Measurements from ENCODE around the gene RBMS3. TPM values are rescaled to one million over a fixed set of nuclear protein-coding genes. Genes with fewer than 3 reads are reported as not detected.

RBMS3 gene
- total RNA-seq, 2 experiments from 2014 or later: 1.0 TPM; not detected in 1

DNA sequence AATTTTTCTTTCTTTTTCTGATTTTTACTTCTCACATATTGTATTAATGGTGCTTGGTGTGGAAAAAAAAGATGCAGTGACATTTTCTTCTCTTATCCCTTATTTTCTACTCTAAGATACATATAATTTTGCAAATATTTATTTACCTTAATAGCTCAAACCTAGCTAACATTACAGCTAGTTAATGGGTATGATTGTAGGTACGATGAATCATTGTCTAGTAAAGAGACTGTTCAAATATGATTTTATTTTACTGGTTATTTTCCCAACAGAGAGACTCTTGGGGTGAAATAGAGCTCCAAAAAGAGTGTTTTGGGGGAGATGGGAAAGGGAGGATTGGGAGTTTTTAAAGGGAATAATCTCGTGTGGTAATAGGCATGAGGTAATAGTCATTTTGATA lies 206.0 kb downstream of the RBMS3 start:
- CTCF ChIA-PET (ENCODE audit: unreplicated experiment): interaction anchor here (0.6 kb wide), 1 partner anchor 414 kb away, joined by 3 read pairs; no protein-coding TSS in a partner anchor
- Histone ChIP-seq H3K4me3 (ENCODE audit: low read depth, low read length, poor library complexity, severe bottlenecking) (no peak overlapping the region), H4K20me1 (ENCODE audit: insufficient read depth, low read length) (no peaks in the 10 kb centered on the region), H3K36me3 (ENCODE audit: insufficient read depth, low read length) (no peaks in the 10 kb centered on the region), H3K4me1 (ENCODE audit: insufficient read depth, low read length, poor library complexity, severe bottlenecking) (no peaks in the 10 kb centered on the region), H3K79me2 (ENCODE audit: insufficient read depth, low read depth, low read length) (no peaks in the 10 kb centered on the region), H3K9me2 (ENCODE audit: insufficient read depth, low read length) (no peaks in the 10 kb centered on the region), H3K27ac (ENCODE audit: low read depth, low read length, poor library complexity, severe bottlenecking) (no peak overlapping the region), H3K9me3 (ENCODE audit: low read length) (no peaks in the 10 kb centered on the region), H3K4me2 (ENCODE audit: low read length) (no peak overlapping the region), H2AFZ (ENCODE audit: low read length) (0 out of 2 replicates have a peak overlapping the region, but pooled peaks have one; percentile 46)
- POLR2A ChIA-PET: interaction anchor here (0.6 to 1.3 kb wide), 3 partner anchors 13 to 1892 kb away, joined by 3 to 4 read pairs (median 4); no protein-coding TSS in a partner anchor
- intact Hi-C loops (cut with micrococcal nuclease; ENCODE audit: unreplicated experiment): no loop called here
- BruUV-seq (replicated peaks): no TSS peak
- TF ChIP-seq CTCF (conservative IDR thresholded peaks at IDR 0.05; ENCODE audit: low read length) (no peak), EZH2phosphoT487 (IDR thresholded peaks at IDR 0.05; ENCODE audit: borderline replicate concordance, low read depth, low read length) (no peak)
- no peak for DNase-seq (ENCODE audit: low spot score)

DNA sequence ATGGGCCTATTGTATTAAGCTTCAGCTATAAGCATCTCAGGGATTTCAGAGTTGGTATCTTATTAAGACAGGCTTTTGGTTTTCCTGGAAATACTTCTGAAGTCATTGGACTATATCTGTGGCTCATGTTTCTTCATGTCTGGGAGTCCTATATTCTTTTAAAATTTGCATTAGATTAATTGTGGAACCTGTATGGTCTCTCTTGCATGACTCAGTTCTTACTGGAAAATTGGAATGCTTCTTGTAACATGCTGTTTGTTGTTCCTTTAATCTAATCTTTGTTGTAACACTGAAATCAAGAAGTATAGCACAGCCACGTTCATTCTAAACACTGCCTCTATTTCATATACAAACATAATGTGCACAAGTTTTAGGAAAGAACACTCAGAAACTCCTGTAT lies 208.1 kb downstream of the RBMS3 start:
- Histone ChIP-seq H3K4me2 (ENCODE audit: low read length) (no peak overlapping the region), H3K4me1 (ENCODE audit: insufficient read depth, low read length, poor library complexity, severe bottlenecking) (no peaks in the 10 kb centered on the region), H3K36me3 (ENCODE audit: insufficient read depth, low read length) (no peaks in the 10 kb centered on the region), H4K20me1 (ENCODE audit: insufficient read depth, low read length) (no peaks in the 10 kb centered on the region), H3K4me3 (ENCODE audit: low read depth, low read length, poor library complexity, severe bottlenecking) (no peak overlapping the region), H3K79me2 (ENCODE audit: insufficient read depth, low read depth, low read length) (no peaks in the 10 kb centered on the region), H3K9me3 (ENCODE audit: low read length) (no peaks in the 10 kb centered on the region), H3K9me2 (ENCODE audit: insufficient read depth, low read length) (no peaks in the 10 kb centered on the region), H3K27ac (ENCODE audit: low read depth, low read length, poor library complexity, severe bottlenecking) (no peak overlapping the region), H2AFZ (ENCODE audit: low read length) (no peak overlapping the region)
- intact Hi-C loops (cut with micrococcal nuclease; ENCODE audit: unreplicated experiment): no loop called here
- DNase-seq (ENCODE audit: low spot score): no peak
- TF ChIP-seq EZH2phosphoT487 (IDR thresholded peaks at IDR 0.05; ENCODE audit: borderline replicate concordance, low read depth, low read length): no peak
- TF ChIP-seq CTCF (conservative IDR thresholded peaks at IDR 0.05; ENCODE audit: low read length): no peak
- ChIA-PET POLR2A (interaction anchor here (0.6 kb wide), 2 partner anchors 176 to 1257 kb away, joined by 3 to 5 read pairs; no protein-coding TSS in a partner anchor), CTCF (ENCODE audit: unreplicated experiment) (interaction anchor here (0.6 kb wide), 1 partner anchor 222 kb away, joined by 3 read pairs; no protein-coding TSS in a partner anchor)
- BruUV-seq (replicated peaks): no TSS peak

DNA sequence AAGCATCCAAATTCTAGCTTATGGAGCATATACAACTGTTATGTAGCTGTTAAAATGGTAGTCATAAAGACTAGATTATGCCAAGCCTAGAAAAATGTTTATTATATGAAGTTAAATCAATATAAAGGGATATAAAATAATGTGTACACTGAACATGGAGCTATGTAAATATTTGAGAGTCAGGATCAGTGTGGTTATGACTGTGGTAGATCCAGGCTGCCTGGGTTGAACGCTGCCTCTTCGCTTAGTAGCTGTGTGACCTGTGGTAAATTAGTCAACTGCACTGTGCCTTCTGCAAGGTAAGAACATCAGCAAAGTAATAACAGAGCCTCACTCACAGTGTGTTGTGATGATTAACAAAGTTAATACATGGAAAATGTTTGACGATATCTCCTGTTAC lies 212.2 kb downstream of the RBMS3 start:
- no peaks in the 10 kb centered on the region for H3K9me2 ChIP-seq (ENCODE audit: insufficient read depth, low read length)
- DNase-seq (ENCODE audit: low spot score): no peak
- intact Hi-C loops (cut with micrococcal nuclease; ENCODE audit: unreplicated experiment): no loop called here
- ChIA-PET POLR2A (interaction anchor here (0.7 to 0.9 kb wide), 2 partner anchors 27 to 436 kb away, joined by 3 to 5 read pairs; no protein-coding TSS in a partner anchor), CTCF (ENCODE audit: unreplicated experiment) (no interaction called here)
- H3K4me1 ChIP-seq (ENCODE audit: insufficient read depth, low read length, poor library complexity, severe bottlenecking): no peaks in the 10 kb centered on the region
- no peak overlapping the region for H2AFZ ChIP-seq (ENCODE audit: low read length)
- TF ChIP-seq EZH2phosphoT487 (IDR thresholded peaks at IDR 0.05; ENCODE audit: borderline replicate concordance, low read depth, low read length) (no peak), CTCF (conservative IDR thresholded peaks at IDR 0.05; ENCODE audit: low read length) (no peak)
- H3K4me2 ChIP-seq (ENCODE audit: low read length): no peak overlapping the region
- BruUV-seq (replicated peaks): no TSS peak
- no peaks in the 10 kb centered on the region for H3K9me3 ChIP-seq (ENCODE audit: low read length)
- no peak overlapping the region for H3K4me3 ChIP-seq (ENCODE audit: low read depth, low read length, poor library complexity, severe bottlenecking)
- H4K20me1 ChIP-seq (ENCODE audit: insufficient read depth, low read length): no peaks in the 10 kb centered on the region
- no peaks in the 10 kb centered on the region for H3K36me3 ChIP-seq (ENCODE audit: insufficient read depth, low read length)
- no peaks in the 10 kb centered on the region for H3K79me2 ChIP-seq (ENCODE audit: insufficient read depth, low read depth, low read length)
- H3K27ac ChIP-seq (ENCODE audit: low read depth, low read length, poor library complexity, severe bottlenecking): no peak overlapping the region

All from OCI-LY7 (cell line).